Body of pancreas (tissue), 4 donors: ENCODE data around the gene TFAP2C.

ENCODE experiments used
- POLR2A ChIP-seq, 3 donors: fragments of 450-650 bp; IDR thresholded peaks; one replicate each; pipeline ENCODE4 v1.6.1; 2016; ENCODE audit warnings: antibody characterized with exemption in 3 of 3, mild to moderate bottlenecking in 2 of 3
- TF ChIP-seq, protein P1 (sequence below), 7 experiments: fragments of 450-650 bp in 4 of 7; fragments of 200-600 bp in 3 of 7; sonication (generic) in 3 of 7; IDR thresholded peaks; one replicate each; pipeline ENCODE4 v1.5.1; 2016 to 2019; ENCODE audit warnings: antibody characterized with exemption in 7 of 7

DNA sequence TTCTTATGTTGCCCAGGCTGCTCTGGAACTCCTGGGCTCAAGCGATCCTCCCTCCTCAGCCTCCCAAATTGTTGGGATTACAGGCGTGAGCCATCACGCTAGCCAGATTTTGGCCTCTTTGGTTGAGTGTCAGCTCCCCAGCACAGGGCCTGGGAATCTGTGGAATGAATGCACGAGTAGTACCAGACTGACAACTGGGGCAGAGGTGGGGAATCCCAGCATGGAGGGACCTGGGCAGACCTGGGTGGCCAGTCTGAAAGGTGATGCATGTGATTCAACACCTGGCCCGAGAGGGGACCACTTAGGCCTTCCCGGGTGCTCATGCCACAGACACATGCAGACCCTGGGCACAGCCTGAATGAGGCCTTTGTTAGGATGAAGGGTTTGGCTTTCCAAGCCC lies 19.0 kb upstream of the TFAP2C start:
- TF ChIP-seq POLR2A (IDR thresholded peaks at IDR 0.05) = no peak
- TF ChIP-seq, protein P1, sequence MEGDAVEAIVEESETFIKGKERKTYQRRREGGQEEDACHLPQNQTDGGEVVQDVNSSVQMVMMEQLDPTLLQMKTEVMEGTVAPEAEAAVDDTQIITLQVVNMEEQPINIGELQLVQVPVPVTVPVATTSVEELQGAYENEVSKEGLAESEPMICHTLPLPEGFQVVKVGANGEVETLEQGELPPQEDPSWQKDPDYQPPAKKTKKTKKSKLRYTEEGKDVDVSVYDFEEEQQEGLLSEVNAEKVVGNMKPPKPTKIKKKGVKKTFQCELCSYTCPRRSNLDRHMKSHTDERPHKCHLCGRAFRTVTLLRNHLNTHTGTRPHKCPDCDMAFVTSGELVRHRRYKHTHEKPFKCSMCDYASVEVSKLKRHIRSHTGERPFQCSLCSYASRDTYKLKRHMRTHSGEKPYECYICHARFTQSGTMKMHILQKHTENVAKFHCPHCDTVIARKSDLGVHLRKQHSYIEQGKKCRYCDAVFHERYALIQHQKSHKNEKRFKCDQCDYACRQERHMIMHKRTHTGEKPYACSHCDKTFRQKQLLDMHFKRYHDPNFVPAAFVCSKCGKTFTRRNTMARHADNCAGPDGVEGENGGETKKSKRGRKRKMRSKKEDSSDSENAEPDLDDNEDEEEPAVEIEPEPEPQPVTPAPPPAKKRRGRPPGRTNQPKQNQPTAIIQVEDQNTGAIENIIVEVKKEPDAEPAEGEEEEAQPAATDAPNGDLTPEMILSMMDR (IDR thresholded peaks at IDR 0.05) = no peak
